Kidney epithelial cell (primary cell): ENCODE results near the gene HOXB4. TPM values are rescaled to one million over a fixed set of nuclear protein-coding genes. Genes with fewer than 3 reads are reported as not detected.

Experiments used
- DNase-seq: peaks from one replicate; pipeline ENCODE4 v3.0.0-alpha.2; 2010; ENCODE audit warnings: low read depth
- H3K27me3 ChIP-seq: 2 replicates; pipeline ENCODE4 v1.6.0; 2011; ENCODE audit warnings: low read length; ENCODE audit not compliant: control insufficient read depth, insufficient read depth
- H3K36me3 ChIP-seq: 2 replicates; pipeline ENCODE4 v1.5.1; 2011; ENCODE audit warnings: low read length; ENCODE audit not compliant: control insufficient read depth, insufficient read depth
- H3K4me3 ChIP-seq: 2 replicates; pipeline ENCODE4 v1.5.1; 2011; ENCODE audit warnings: low read depth, mild to moderate bottlenecking, control low read depth, low read length
- CTCF ChIP-seq: IDR thresholded peaks from 2 replicates; pipeline ENCODE4 v1.5.1; 2011; ENCODE audit warnings: mild to moderate bottlenecking, moderate library complexity, low read length, control low read depth, inconsistent platforms; ENCODE audit not compliant: insufficient read depth, poor library complexity, severe bottlenecking
- total RNA-seq: library from RNA; depleted of rRNA; stranded (reverse); fragments of >200 nt; gene quantifications from 2 replicates; pipeline ENCODE4 v1.2.3, GENCODE V29; 2015

Gene HOXB4
- total RNA-seq, 1 donor from 2014 or later, result 3.6 TPM

DNA sequence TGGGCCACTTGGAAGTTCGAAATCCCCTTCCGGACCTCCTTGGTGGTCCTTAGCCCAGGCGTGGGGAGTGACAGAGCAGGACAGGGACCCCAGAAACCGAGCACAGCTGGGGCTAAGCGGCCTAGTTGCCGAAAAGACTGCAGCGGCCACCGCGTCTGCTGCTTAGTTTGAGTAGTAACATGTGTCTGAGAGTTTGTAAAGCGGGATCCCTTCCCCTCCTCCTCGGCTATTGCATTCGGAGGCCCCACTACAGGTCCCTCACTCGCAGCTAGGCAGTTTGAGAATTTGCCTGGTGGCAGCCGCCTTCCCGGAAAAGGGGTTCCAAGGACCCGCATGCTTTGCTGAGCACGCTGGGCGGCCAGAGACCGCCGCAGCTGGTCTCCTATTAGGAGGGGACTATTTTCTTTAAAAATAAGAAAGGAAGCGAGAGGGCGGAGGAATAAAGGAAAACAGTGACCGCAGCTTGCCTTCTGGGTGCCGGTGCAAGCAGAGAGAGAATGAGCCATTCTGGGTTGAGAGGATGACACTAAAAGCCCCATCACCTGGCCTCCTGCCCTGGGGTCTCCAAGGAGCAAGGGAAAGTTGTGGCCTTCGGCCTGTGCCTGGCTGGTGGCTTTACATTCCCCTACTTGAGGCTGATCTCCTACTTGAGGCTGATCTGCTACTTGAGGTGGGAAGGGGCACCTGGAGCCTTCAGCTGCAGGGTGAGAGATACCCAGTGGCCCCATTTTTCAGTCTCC lies 16.6 kb upstream of the HOXB4 start:
- H3K27me3 ChIP-seq, result no peaks in the 10 kb centered on the region
- no peak for DNase-seq
- H3K36me3 ChIP-seq, result peaks cover 4% of the 10 kb centered on the region
- H3K4me3 ChIP-seq, result peak overlapping the region; percentile 92
- TF ChIP-seq CTCF, result no peak

- no peaks in the 10 kb centered on the region for H3K27me3 ChIP-seq
- peak; percentile 76 for TF ChIP-seq CTCF
- peaks cover 4% of the 10 kb centered on the region for H3K36me3 ChIP-seq
- DNase-seq, result no peak
- H3K4me3 ChIP-seq, result peak overlapping the region; percentile 92
Observed at GRCh38 chr17:48593840-48594537, 15.8 kb upstream of the HOXB4 start.

GRCh38 chr17:48593126-48593829 lies 15.1 kb upstream of the HOXB4 start, which contains the start of gene HOXB5:
HOXB5 (minus strand) TSS chr17:48593779; CDS start chr17:48593682, 97 bp downstream.
- no peak for TF ChIP-seq CTCF
- no peak for DNase-seq
- Histone ChIP-seq H3K27me3 (no peaks in the 10 kb centered on the region), H3K4me3 (peak within 1 kb of the TSS; percentile 92), H3K36me3 (peaks cover 4% of the 10 kb centered on the region)

GRCh38 chr17:48592577-48592976 lies 14.4 kb upstream of the HOXB4 start:
- Histone ChIP-seq H3K4me3 (peak overlapping the region; percentile 68), H3K36me3 (peaks cover 6% of the 10 kb centered on the region), H3K27me3 (no peaks in the 10 kb centered on the region)
- DNase-seq, result no peak
- no peak for TF ChIP-seq CTCF

- DNase-seq, result no peak
- Histone ChIP-seq H3K4me3 (peak overlapping the region; percentile 68), H3K27me3 (no peaks in the 10 kb centered on the region)
Observed at GRCh38 chr17:48592057-48592514, 13.9 kb upstream of the HOXB4 start.

More at GRCh38 chr17:48592057-48592514, 13.9 kb upstream of the HOXB4 start:
- no peak for TF ChIP-seq CTCF
- H3K36me3 ChIP-seq, result peaks cover 6% of the 10 kb centered on the region
